ENCODE results near the gene BBS1.

BBS1 gene

GRCh38 chr11:66555416-66555815 is 45.0 kb downstream of the BBS1 start:
- DNase-seq: no peak

DNA sequence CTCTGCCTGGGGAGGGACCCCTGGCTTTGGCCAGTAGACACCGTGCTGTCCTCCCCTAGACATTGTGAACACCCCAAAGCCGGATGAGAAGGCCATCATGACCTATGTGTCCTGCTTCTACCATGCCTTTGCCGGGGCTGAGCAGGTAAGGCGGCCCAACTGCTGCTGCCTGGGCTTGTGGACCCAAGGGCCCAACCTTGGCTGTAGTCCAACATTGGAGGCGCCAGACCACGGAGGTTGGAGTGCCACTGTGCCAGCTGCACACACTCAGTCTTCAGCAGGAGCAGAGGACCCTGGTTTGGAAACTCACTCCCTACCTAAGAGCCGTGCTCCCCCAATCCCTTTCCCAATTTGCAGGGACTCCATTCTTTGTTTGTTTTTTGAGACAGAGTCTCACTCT is 45.7 kb downstream of the BBS1 start:
- no peak for DNase-seq

- DNase-seq: no peak
Measured at GRCh38 chr11:66557733-66558326, 47.4 kb downstream of the BBS1 start.

GRCh38 chr11:66559142-66559865 is 48.9 kb downstream of the BBS1 start:
- DNase-seq: peak; percentile 37

- no peak for DNase-seq
Measured at GRCh38 chr11:66559866-66560676, 49.6 kb downstream of the BBS1 start.

GRCh38 chr11:66561178-66561974 is 50.9 kb downstream of the BBS1 start:
- no peak for DNase-seq

DNA sequence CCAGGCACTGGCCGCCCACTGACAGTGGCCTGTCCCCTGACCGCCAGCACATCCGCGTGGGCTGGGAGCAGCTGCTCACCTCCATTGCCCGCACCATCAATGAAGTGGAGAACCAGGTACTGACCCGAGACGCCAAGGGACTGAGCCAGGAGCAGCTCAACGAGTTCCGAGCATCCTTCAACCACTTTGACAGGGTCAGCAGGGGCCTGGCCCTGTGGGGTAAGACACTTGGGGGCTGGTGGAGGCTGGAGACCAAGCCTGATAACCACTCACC is 51.5 kb downstream of the BBS1 start:
- DNase-seq: no peak

GRCh38 chr11:66562275-66562674 is 51.8 kb downstream of the BBS1 start:
- DNase-seq: no peak

DNA sequence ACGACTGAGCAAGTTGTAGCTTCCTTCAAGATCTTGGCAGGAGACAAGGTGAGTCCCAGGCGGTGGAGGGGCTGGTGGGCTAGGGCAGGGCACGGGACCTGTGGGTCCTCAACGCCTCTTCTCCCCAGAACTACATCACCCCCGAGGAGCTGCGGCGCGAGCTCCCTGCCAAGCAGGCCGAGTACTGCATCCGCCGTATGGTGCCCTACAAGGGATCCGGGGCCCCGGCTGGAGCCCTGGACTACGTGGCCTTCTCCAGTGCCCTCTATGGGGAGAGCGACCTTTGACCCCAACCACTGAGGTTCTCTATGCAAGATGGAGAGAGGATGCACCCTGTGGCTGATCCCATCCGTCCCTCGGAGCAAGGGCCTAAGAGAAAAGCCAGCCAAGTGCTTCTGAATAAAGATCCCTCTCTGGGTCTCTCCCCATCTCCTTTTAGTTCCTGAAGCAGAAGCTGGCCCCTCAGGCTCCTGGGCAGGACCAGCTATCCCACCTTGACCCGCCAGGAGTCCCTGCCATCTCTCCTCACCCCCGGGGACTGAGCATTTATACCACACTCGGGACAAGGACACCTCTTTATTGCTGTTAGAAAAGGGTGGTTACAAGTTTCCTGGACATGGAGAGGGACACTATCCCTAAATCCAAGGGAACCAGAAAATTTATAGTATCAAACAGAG is 52.6 kb downstream of the BBS1 start:
- DNase-seq: no peak

DNA sequence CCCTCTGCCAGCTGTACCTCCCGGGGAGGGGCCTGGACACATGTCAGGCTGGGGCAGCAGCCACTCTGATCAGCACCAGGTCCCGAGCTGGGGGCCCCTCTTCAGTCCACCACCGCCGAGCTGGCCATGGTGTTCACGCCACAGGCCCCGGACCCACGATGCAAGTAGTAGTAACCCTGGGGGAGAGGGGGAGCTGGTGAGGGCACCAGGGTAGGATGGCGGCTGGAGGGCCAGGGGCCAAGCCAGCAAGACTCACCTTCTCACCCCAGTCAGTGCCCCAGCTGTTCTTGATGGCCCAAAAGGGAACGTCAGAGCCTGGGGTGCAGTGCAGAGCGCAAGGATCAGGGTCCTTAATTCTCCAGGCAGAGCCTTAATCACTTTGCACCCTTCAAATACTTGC is 53.4 kb downstream of the BBS1 start:
- DNase-seq: no peak

- DNase-seq: no peak
Measured at GRCh38 chr11:66564538-66564937, 54.1 kb downstream of the BBS1 start.

- DNase-seq: no peak
Measured at GRCh38 chr11:66564984-66565383, 54.5 kb downstream of the BBS1 start.

GRCh38 chr11:66566221-66566620 is 55.8 kb downstream of the BBS1 start:
- no peak for DNase-seq

DNA sequence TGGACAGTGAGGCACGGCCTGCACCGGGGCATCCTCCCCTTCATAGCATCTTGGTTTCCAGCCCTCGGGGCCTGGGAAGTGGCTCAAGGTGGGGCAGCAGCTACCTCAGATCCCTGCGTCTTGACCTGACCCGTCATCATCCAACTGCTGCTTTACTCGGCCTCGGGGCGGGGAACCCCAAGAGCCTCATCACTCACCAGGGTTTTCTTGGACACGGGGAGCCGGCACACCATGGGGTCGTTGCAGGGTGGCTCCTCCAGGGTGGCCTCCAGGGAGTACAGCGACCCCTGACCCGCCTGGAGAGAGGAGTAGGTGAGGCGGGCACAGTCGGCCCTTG is 57.3 kb downstream of the BBS1 start:
- DNase-seq: no peak

- peak; percentile 77 for DNase-seq
Measured at GRCh38 chr11:66568124-66568916, 57.9 kb downstream of the BBS1 start, which contains the start of gene CTSF. Gene CTSF, minus strand, starts transcription at chr11:66568606. Its CDS starts 120 bp downstream, at chr11:66568486.

DNA sequence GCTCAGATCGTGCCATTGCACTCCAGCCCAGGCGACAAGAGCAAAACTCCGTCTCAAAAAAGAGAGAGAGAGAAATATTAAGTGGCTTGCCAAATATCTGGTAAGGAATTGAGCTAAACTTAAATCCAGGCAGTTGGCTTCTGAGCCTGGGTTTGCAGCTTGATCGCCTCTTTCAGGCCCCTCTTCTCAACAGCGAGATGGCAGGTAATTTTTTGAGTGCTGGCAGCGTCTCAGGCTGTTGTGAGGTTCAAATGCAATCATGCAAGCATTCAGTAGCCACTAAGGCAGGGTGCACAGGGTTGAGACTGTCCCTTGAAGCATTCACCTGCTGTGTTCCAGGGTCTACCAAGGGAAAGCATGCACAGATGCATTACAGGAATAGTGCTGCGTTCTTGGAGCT is 58.6 kb downstream of the BBS1 start:
- DNase-seq: no peak

- DNase-seq: no peak
Measured at GRCh38 chr11:66570079-66570849, 59.8 kb downstream of the BBS1 start.

DNA sequence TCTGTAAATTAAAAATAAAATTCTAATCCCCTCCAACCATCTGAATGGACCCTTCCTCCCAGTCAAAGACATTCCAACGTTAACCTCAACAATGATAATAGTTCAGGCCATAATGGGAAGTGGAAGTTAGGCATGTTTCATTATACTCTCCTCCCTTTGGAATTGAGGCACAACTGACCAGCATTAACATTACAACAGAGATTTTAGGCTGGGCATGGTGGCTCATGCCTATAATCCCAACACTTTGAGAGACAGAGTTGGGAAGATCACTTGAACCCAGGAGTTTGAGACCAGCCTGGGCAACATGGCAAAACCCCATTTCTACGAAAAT is 60.4 kb downstream of the BBS1 start:
- DNase-seq: no peak

- DNase-seq: peak; percentile 72
Measured at GRCh38 chr11:66579017-66579606, 68.7 kb downstream of the BBS1 start.

GRCh38 chr11:66580803-66581202 is 70.4 kb downstream of the BBS1 start:
- no peak for DNase-seq

- DNase-seq: no peak
Measured at GRCh38 chr11:66581261-66581660, 70.8 kb downstream of the BBS1 start.
